Sciatic nerve (tissue), 2 donors: ENCODE data around the gene AP3S1. TPM values are rescaled to one million over a fixed set of nuclear protein-coding genes. Genes with fewer than 3 reads are reported as not detected.
"Not testable (repeated sequence)": the region's sequence is repeated elsewhere in the genome, so short reads cannot be mapped to it uniquely, and the experiment has no call there.

ENCODE experiments used
- ATAC-seq: fragments of 200-7000 bp; cut with Tn5 transposase; one replicate; pipeline ENCODE4 v1.9.1; 2020; ENCODE audit warnings: mild to moderate bottlenecking, moderate library complexity
- DNase-seq: peaks from one replicate; pipeline ENCODE4 v3.0.0-alpha.2; 2020; ENCODE audit warnings: low spot score
- intact Hi-C: fragments of 100-400 bp; cut with DNase I; formaldehyde crosslinking; loops from one replicate; pipeline ENCODE4 v1.14.2; 2022
- total RNA-seq: library from RNA; stranded (reverse); fragmentation: NEBNext Ultra II Directional; extraction: Animal tissue kit (Norgen Biotek cat#: 25700); gene quantifications from one replicate; pipeline ENCODE4 v1.2.1, GENCODE V29; 2021
- donor health status: DM: no; HTN: no; CAD: no.
- donor health status: DM: no; HTN: no; CAD: no.

AP3S1 gene
- total RNA-seq, 1 donor from 2014 or later, result 106 TPM

- DNase-seq (no peak), ATAC-seq (no peak)
- intact Hi-C loops, result no loop called here
Measured at GRCh38 chr5:115857057-115857479, 15.3 kb downstream of the AP3S1 start.

GRCh38 chr5:115857626-115858349, 16.1 kb downstream of the AP3S1 start:
- DNase-seq (no peak), ATAC-seq (peak; percentile 34)
- intact Hi-C loops, result no loop called here

- ATAC-seq (no peak), DNase-seq (no peak)
- intact Hi-C loops, result no loop called here
Measured at GRCh38 chr5:115858396-115858795, 16.7 kb downstream of the AP3S1 start.

GRCh38 chr5:115859378-115859777, 17.6 kb downstream of the AP3S1 start:
- intact Hi-C loops, result no loop called here
- no peak for DNase-seq
- no peak for ATAC-seq

- intact Hi-C loops, result no loop called here
- ATAC-seq (no peak), DNase-seq (no peak)
Measured at GRCh38 chr5:115869256-115869795, 27.6 kb downstream of the AP3S1 start.

GRCh38 chr5:115872447-115872846, 30.7 kb downstream of the AP3S1 start:
- ATAC-seq (no peak), DNase-seq (no peak)
- intact Hi-C loops, result no loop called here

GRCh38 chr5:115873392-115873791, 31.7 kb downstream of the AP3S1 start:
- DNase-seq (no peak), ATAC-seq (no peak)
- intact Hi-C loops, result no loop called here

- intact Hi-C loops, result no loop called here
- DNase-seq (no peak), ATAC-seq (no peak)
Measured at GRCh38 chr5:115875447-115875846, 33.7 kb downstream of the AP3S1 start.

GRCh38 chr5:115877342-115877741, 35.6 kb downstream of the AP3S1 start:
- DNase-seq, ATAC-seq, intact Hi-C loops: not testable (repeated sequence)

GRCh38 chr5:115882434-115882833, 40.7 kb downstream of the AP3S1 start:
- ATAC-seq, intact Hi-C loops, DNase-seq: not testable (repeated sequence)

GRCh38 chr5:115884704-115885103, 43.0 kb downstream of the AP3S1 start:
- DNase-seq, result no peak
- ATAC-seq, result no peak
- intact Hi-C loops, result no loop called here

- DNase-seq, ATAC-seq, intact Hi-C loops: not testable (repeated sequence)
Measured at GRCh38 chr5:115885208-115885607, 43.5 kb downstream of the AP3S1 start.

GRCh38 chr5:115888027-115888426, 46.3 kb downstream of the AP3S1 start:
- ATAC-seq, result no peak
- no peak for DNase-seq
- intact Hi-C loops, result no loop called here

- ATAC-seq, result no peak
- intact Hi-C loops, result no loop called here
- DNase-seq, result no peak
Measured at GRCh38 chr5:115892021-115892420, 50.3 kb downstream of the AP3S1 start.

- DNase-seq, result no peak
- no peak for ATAC-seq
- intact Hi-C loops, result no loop called here
Measured at GRCh38 chr5:115894342-115894741, 52.6 kb downstream of the AP3S1 start.

GRCh38 chr5:115895821-115896220, 54.1 kb downstream of the AP3S1 start:
- ATAC-seq (no peak), DNase-seq (no peak)
- intact Hi-C loops, result loop anchor here (5.0 kb wide), 1 partner anchor 756 kb away; no protein-coding TSS in a partner anchor

- intact Hi-C loops, result loop anchor here (5.0 kb wide), 1 partner anchor 754 kb away; no protein-coding TSS in a partner anchor
- DNase-seq, result no peak
- ATAC-seq, result no peak
Measured at GRCh38 chr5:115898656-115899055, 56.9 kb downstream of the AP3S1 start.

GRCh38 chr5:115907177-115907576, 65.4 kb downstream of the AP3S1 start:
- no peak for ATAC-seq
- DNase-seq, result no peak
- intact Hi-C loops, result no loop called here

GRCh38 chr5:115913623-115914400, 72.1 kb downstream of the AP3S1 start:
- intact Hi-C loops, DNase-seq, ATAC-seq: not testable (repeated sequence)

- ATAC-seq (no peak), DNase-seq (no peak)
- intact Hi-C loops, result no loop called here
Measured at GRCh38 chr5:115920171-115920725, 78.5 kb downstream of the AP3S1 start.
